Measurements from ENCODE around the gene STXBP6.
"Not testable (repeated sequence)": the region's sequence is repeated elsewhere in the genome, so short reads cannot be mapped to it uniquely, and the experiment has no call there.

STXBP6 gene

GRCh38 chr14:24956104-24956503 is 93.8 kb downstream of the STXBP6 start:
- no peak for DNase-seq (ENCODE audit: low read depth)

- DNase-seq (ENCODE audit: low read depth): no peak
These were observed 95.3 kb downstream of the STXBP6 start for GRCh38 chr14:24954700-24955037.

DNA sequence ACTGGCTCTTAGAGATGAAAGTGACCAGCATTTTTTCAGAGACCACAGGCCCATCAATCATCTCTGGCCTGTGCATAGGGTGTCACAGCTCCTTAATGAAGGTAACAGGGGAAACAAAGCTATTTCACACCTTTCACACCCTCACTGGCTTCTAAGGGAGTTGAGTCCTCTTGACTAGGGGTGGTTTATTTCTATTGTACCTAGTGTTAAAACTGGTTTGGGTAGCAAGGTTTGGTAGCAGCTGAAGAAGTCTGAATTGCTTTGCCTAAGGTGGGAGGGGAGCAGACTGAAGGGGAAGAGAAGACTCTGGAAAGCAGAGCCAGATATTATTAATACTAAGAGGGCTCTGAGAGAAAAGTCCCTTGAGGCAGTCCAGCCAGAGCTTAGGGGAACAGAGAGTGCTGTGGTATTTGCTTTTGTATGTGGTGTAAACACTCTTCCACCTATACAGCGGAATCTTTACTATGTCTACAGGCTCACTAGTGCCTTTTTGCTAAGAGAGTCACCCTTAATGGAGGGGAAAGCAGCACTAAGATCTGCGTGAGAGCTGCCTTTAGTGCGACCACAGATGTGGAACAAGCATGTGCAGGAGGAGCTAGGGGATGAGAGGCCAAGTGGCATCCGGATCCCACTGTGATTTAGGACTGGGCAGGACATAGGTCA is 95.8 kb downstream of the STXBP6 start:
- DNase-seq (ENCODE audit: low read depth): no peak

- no peak for DNase-seq (ENCODE audit: low read depth)
These were observed 96.9 kb downstream of the STXBP6 start for GRCh38 chr14:24952851-24953666.

DNA sequence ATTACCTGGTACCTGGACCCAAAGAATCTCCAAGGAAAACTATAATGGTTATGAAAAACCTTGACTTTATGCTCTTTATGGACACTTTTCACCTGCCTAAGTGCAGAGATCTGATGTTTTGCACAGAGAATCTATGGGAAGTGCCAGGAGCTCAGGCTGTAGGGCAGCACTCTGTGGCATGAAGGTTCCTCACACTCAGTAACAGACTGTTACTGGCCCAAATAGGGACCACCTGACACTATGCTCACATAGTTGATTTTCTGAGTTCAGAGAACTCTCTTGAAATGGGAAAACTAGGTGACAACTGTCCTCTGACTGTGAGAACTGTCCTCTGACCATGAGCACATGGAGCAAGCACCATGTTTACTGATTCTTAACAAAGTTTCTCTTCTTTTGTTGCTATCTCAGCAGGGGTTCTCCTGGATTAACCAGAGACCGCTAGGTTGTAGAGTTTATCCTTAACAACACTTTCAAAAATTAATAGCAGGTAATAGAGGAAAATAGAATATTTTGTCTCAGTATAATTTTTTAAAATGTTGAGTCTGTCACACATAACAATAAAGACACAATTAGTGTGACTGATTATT is 101.6 kb downstream of the STXBP6 start:
- DNase-seq (ENCODE audit: low read depth): no peak

GRCh38 chr14:24947131-24947530 is 102.8 kb downstream of the STXBP6 start:
- no peak for DNase-seq (ENCODE audit: low read depth)

- DNase-seq (ENCODE audit: low read depth): no peak
These were observed 105.1 kb downstream of the STXBP6 start for GRCh38 chr14:24944800-24945199.

DNA sequence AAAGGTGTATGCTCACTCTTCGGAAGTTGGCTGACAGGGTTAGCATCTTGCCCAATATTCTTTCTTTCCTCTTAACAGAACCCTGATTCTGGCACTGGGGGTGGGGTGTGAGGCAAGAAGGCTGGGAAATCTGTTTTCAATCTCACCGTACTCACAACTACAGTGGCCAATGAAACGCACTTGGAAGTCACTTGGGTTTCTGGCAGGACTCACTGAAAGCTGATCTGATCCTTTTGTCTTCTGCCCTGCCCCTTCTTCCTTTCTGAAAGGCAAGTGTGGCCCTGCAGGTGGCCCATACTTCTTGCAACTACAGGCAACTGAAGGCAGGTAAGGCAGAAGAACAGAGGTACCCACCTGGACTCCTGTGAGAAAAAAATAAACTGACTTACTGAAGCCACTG is 106.9 kb downstream of the STXBP6 start:
- DNase-seq (ENCODE audit: low read depth): peak; percentile 14

GRCh38 chr14:24941719-24942118 is 108.2 kb downstream of the STXBP6 start:
- DNase-seq (ENCODE audit: low read depth): no peak

GRCh38 chr14:24940213-24940783 is 109.6 kb downstream of the STXBP6 start:
- DNase-seq (ENCODE audit: low read depth): no peak

DNA sequence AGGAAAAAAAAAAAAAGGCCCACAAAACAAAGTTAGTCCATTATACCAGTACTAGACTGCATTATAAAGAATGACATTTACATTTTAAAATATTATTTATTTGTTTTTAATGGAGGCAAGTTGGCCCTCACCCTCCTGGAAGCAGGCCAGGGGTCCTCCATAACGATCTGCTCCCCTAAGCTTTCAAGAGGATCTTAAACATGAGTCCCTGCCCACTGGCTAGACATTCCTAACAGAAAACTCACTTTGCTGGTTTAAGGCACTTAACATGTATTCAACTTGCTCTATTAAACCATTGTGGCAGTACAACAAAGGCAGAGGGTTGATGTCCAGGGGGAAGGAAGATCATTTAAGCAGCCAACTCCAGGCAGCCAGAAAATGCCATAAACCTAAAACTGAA is 111.4 kb downstream of the STXBP6 start:
- no peak for DNase-seq (ENCODE audit: low read depth)

- DNase-seq (ENCODE audit: low read depth): no peak
These were observed 112.6 kb downstream of the STXBP6 start for GRCh38 chr14:24937300-24937699.

GRCh38 chr14:24936773-24937172 is 113.2 kb downstream of the STXBP6 start:
- not testable (repeated sequence) for DNase-seq (ENCODE audit: low read depth)

- peak; percentile 16 for DNase-seq (ENCODE audit: low read depth)
These were observed 114.2 kb downstream of the STXBP6 start for GRCh38 chr14:24935796-24936195.

DNA sequence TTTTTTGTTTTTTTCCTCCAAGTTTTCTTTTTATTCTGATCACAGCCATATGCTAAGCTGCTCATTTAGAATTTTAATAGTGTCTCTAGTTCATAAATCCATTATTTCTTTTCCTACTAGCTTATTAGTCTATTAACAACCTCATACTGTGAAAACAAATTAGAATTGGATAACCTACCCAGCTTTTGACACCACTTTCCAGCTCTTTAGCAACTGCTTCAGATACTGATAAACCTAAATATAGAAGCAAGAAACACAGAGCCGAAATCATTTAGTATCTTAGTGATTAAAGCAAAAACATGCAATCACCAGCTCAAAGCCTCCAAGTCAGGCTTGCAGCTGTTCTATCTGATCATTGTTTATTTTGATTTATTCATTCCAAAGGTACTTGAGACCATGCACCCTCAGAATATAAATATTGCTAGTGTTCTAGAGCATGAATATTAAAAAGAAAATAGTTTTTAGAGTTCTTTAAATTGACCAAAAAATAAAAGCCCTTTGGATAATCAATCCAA is 121.5 kb downstream of the STXBP6 start:
- peak; percentile 28 for DNase-seq (ENCODE audit: low read depth)

DNA sequence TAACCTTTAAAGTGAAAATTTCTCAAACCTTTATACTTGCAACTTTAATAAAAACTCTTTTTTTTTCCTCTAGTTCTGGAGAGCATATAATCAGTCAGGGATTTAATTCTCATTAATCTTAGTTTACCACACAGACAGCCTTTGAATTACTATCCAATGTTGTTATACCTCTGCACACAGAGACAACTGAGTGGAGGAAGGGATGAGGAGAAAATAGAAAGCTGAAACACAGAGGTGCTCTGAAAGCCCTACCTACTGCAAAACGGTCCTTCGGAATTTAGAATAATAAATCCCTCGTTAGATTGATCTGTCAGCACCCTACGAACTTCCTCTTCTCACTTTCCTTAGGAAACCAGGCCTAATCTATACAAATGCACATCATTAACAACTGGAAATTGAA is 122.1 kb downstream of the STXBP6 start:
- no peak for DNase-seq (ENCODE audit: low read depth)

DNA sequence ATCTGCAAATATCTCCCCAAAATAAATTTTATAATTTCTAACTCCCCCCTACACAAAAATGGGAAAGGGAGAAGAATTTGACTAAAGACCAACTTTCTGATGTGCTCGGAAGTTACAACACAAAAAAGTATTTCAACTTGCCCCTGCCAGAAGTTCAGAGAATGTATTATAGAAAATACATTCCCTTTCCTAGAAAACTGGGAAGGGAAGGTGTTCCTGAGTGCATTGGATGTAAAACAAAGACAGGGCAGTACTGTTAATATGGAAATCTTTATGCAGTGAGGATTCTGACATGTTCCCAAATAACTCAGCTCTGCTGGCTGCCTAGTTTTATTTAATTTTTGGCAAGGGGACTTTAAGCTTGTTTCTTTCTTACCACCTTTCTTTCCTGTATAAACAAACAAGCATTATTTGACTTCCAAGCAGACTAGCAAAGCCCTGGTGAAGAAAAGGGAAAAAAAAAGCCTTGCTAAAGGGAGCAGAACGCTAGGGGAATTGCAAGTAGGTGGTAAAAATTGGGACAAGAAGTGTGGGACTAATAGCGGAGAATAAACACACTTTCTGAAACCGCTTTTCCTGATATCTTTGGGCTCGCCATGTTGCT is 124.1 kb downstream of the STXBP6 start:
- no peak for DNase-seq (ENCODE audit: low read depth)

GRCh38 chr14:24924544-24924943 is 125.4 kb downstream of the STXBP6 start:
- no peak for DNase-seq (ENCODE audit: low read depth)

DNA sequence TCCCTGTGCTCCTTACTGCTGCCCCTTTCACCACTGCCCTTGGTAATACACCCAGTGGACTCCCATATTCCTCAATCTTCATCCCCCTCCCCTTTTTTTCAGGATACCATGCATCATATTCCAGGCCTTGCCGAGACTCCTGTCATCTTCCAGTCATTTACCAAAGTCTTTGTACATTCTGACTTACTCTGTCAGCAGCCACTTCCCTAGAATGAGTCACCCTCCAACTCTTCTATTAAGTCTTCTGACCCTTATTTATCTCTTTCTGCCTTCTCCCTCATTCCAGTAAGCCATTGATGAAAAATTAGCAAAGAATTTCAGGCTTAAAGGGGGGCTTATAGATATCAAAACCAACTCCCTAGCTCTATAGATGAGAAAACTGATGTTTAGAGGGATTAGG is 128.0 kb downstream of the STXBP6 start:
- DNase-seq (ENCODE audit: low read depth): peak; percentile 59

- DNase-seq (ENCODE audit: low read depth): no peak
These were observed 129.5 kb downstream of the STXBP6 start for GRCh38 chr14:24920265-24921075.

DNA sequence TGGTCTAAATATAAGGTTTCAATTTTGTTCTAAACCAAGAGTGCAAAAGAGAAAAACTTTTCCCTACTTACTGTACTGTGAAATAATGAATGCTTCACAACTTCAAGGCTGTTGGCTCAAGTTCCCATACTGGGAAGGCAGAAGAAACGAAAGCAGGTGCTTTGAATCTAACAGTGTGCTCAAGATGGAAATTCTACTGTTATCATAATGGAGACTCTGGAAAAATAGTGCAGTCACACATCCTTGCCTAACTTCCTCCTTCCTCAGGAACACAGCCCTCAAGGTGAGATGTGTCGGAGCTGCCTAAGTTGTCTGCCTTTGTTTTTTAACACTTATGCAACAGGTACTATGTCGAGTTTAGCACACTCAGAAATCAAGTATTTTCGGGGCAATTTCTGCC is 131.1 kb downstream of the STXBP6 start:
- no peak for DNase-seq (ENCODE audit: low read depth)

Measured in iris pigment epithelial cell (primary cell).